Activated CD4-positive, CD25-positive, alpha-beta regulatory T cell treated with anti-CD3 and anti-CD28 coated beads, Interleukin-2, amount 50 U/mL, for 16 hours (primary cell): ENCODE measurements around the gene BLNK.

Experiments used
- DNase-seq: peaks from one replicate; pipeline ENCODE4 v3.0.0-alpha.2; 2020; ENCODE audit warnings: low read depth, low spot score

BLNK gene

DNA sequence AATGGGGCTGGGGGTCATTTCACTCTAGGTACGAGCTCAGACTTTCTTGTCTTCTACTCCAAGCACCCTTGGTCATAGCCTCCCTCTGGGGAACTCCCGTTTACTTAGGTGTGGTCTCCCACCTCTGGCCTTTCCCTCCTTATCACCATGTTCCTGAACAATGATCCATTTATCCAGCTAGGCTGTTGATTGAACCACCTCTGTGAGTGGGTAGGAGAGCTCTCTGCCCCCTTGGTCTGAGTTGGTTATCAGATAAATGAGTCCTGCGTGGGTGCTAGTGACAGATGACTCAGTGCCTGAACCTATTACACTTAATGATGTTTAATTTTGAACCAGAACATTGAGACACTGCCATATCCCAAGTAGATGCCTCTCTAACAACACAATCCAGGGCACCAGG is 9.4 kb downstream of the BLNK start:
- no peak for DNase-seq

- DNase-seq: no peak
Measured at GRCh38 chr10:96261132-96261531, 10.2 kb downstream of the BLNK start.

DNA sequence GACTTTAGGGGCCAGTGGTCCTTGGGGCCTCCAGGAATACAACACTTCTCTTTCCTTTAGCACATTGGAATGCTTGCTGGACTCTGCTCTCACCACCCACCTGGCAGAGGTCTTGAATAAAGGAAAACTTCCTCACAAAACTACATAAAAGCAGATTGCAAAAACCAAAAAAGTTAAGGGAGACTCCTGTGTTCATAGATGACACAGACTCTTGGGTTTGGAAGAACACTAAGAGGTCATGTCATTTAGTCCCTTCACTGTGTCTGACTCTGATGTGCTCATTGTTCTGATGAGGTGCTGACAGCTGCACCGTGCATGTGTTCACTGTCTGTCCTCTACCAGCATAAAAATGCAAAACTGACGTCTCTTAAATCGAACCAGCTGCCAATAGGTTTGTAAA is 11.4 kb downstream of the BLNK start:
- no peak for DNase-seq

GRCh38 chr10:96259150-96259549 is 12.2 kb downstream of the BLNK start:
- no peak for DNase-seq

- DNase-seq: no peak
Measured at GRCh38 chr10:96257944-96258343, 13.4 kb downstream of the BLNK start.

- DNase-seq: no peak
Measured at GRCh38 chr10:96255549-96256333, 15.6 kb downstream of the BLNK start.

- DNase-seq: no peak
Measured at GRCh38 chr10:96254976-96255375, 16.4 kb downstream of the BLNK start.

- no peak for DNase-seq
Measured at GRCh38 chr10:96252730-96253129, 18.6 kb downstream of the BLNK start.

- no peak for DNase-seq
Measured at GRCh38 chr10:96250349-96250748, 21.0 kb downstream of the BLNK start.

- DNase-seq: no peak
Measured at GRCh38 chr10:96249264-96249663, 22.1 kb downstream of the BLNK start.

- DNase-seq: no peak
Measured at GRCh38 chr10:96244354-96244753, 27.0 kb downstream of the BLNK start.

DNA sequence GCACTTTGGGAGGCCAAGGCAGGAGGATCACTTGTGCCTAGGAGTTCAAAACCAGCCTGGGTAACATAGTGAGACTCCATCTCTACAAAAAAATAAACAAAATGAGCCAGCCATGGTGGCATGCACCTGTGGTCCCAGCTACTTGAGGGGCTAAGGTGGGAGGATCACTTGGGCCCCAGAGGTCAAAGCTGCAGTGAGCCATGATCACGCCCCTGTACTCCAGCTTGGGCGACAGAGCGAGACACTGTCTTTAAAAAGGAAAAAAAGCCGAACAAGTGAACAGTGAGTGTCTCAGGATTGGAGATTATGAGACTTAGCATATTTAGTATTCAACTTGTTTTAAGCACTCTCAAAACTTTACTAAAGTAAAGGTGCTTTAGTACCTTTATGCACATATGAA is 28.1 kb downstream of the BLNK start:
- no peak for DNase-seq

- DNase-seq: no peak
Measured at GRCh38 chr10:96242822-96243221, 28.5 kb downstream of the BLNK start.

- DNase-seq: no peak
Measured at GRCh38 chr10:96238646-96239623, 32.4 kb downstream of the BLNK start.

DNA sequence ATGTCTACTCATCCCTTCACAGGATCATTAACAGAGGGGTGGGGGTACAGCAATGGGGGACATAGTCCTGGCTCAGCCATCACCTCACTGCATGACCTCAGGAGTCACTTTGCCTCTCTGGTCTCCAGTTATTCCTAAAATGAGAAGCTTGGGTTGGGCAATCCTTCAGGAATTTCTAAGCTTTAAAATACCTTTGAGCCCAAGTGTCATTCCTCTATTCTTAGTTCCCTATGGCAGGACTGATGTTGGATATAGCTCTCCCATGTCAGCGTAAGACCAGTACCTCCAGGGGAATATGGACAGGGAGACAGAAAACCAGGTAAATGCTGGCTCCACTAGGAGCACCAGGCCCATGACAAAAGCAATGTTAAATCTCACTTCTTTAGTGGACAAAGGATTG is 34.5 kb downstream of the BLNK start:
- no peak for DNase-seq

DNA sequence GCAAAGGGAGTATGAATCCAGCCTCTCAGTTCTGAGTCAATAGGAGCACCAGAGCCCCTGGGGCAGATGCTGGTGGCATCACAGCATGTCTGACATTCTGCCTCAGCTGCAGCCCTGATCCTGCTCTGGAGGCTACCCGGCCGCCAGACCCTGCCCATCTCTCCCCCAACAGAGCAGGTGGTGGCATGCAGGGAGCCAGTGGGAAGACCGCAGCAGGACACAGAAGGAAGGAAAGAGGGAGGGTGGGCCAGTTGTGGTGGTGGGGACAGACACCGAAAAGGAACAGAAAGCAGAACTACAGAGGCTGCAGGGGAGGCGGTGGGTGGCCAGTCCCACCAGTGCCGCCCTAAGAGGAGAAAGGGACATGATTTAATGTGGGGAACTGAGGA is 35.3 kb downstream of the BLNK start:
- DNase-seq: no peak

- DNase-seq: no peak
Measured at GRCh38 chr10:96235326-96236089, 35.9 kb downstream of the BLNK start.

DNA sequence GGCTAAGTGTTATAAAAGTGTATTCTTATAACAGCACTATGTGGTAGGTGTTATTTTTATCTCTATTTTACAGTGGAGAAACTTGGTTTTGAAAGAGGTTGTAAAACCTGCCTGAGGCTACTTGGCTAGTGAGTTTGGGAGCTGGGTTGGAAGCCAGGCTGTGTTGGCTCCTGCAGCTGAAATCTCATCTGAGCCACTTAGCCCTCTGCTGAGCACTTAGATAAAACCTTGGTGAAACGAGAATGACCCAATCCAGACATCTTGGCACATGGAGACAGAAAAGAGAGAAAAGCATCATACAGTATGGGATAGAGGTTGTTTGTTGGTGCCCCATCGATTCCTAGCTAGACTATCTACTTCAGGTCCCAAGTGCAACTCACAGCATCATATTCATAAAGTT is 37.4 kb downstream of the BLNK start:
- DNase-seq: no peak

GRCh38 chr10:96230527-96230926 is 40.8 kb downstream of the BLNK start:
- no peak for DNase-seq

DNA sequence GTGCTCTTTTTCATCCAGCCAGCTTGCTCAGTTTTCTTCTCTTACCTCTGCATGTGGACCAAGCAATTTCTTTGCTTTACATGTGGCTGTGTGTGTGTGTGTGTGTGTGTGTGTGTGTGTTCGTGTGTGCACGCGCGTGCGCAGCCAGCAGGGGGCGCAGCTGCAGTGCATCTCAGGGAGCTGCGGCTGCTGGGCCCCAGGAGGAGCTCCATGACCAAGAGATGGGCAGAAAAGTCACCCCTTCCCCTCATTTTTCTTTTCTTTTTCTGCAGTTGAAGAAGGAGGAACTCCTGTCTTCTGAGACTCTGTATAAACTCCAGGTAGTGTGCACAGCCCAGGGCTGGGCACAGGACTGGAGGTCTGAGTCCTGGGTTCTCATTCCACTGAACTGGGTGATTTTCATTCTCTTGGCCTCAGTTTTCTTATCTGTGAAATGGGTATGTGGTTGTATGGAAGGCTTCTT is 41.8 kb downstream of the BLNK start:
- peak; percentile 55 for DNase-seq

DNA sequence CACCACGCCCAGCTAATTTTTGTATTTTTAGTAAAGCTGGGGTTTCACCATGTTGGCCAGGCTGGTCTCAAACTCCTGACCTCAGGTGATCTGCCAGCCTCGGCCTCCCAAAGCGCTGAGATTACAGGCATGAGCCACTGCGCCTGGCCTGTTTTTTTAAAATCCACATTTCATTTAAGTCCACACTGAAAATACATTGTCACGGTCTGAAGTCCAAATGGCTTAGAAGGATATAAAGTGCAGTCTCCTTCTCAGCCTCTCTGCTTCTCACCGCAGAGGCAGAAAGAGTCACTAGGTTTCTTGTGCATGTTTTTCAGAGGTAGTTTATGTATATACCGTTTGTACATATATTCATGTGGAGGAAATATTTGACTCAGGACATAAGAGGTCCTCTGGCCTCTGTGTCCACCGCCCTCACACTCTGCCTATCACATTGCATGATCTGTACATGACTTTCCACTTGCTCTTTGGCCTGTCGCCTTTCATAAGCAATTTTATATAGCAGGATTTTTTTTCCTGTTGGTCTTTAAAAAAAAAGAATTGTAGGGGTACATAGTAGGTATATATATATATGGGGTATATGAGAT is 42.9 kb downstream of the BLNK start:
- no peak for DNase-seq

DNA sequence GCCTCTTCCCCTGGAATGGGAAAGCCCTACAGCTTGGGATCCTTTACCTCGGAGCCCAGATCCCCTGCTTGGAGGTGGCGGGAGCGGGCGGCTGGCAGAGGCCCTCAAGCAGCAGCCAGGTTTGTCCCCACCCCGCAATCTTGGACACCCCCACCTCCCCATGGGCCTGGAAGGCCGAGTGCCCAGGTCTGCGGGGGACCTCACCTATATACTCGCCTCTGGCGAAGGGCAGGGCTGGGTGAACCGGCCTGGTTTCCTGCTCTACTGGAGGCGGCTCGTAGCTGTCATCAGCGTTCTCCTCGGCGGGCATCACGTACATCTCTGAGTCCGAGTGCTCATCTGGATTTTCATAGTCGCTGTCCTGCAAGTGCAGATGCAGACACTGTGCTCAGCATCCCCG is 44.2 kb downstream of the BLNK start:
- no peak for DNase-seq
